GM12892 (cell line): ENCODE data around the gene TF.

Experiments
- POLR2A ChIP-seq: IDR thresholded peaks from 2 replicates; pipeline ENCODE4 v1.6.1; 2011; ENCODE audit warnings: low read depth, low read length, control low read depth
- POLR2AphosphoS5 ChIP-seq: IDR thresholded peaks from 2 replicates; pipeline ENCODE4 v1.6.1; 2011; ENCODE audit warnings: low read depth, low read length, control low read depth
- TAF1 ChIP-seq: IDR thresholded peaks from 2 replicates; pipeline ENCODE4 v1.6.1; 2011; ENCODE audit warnings: low read depth, mild to moderate bottlenecking, control low read depth, low read length, borderline replicate concordance

GRCh38 chr3:133832802-133833144 lies 86.6 kb downstream of the TF start:
- no peak for TF ChIP-seq TAF1
- TF ChIP-seq POLR2AphosphoS5, result no peak
- TF ChIP-seq POLR2A, result no peak
